Astrocyte of the cerebellum (primary cell): Measurements from ENCODE around the gene PCSK1.
"Not testable (repeated sequence)": the region's sequence is repeated elsewhere in the genome, so short reads cannot be mapped to it uniquely, and the experiment has no call there.

ENCODE experiments used
- DNase-seq: peaks from one replicate; pipeline ENCODE4 v3.0.0-alpha.2; 2011; ENCODE audit warnings: low read depth
- H3K4me3 ChIP-seq: 2 replicates; pipeline ENCODE4 v1.5.1; 2011; ENCODE audit warnings: mild to moderate bottlenecking, low read depth, low read length, moderate library complexity
- in situ Hi-C: cut with HindIII; loops from 2 replicates; pipeline ENCODE4 v1.10.0; 2017; ENCODE audit warnings: low sequenced_read_pairs
- TF ChIP-seq, protein P1 (sequence below): IDR thresholded peaks from 2 replicates; pipeline ENCODE4 v1.5.1; 2012; ENCODE audit warnings: low read length, low read depth, moderate library complexity, mild to moderate bottlenecking; ENCODE audit errors: missing control alignments

The PCSK1 gene

DNA sequence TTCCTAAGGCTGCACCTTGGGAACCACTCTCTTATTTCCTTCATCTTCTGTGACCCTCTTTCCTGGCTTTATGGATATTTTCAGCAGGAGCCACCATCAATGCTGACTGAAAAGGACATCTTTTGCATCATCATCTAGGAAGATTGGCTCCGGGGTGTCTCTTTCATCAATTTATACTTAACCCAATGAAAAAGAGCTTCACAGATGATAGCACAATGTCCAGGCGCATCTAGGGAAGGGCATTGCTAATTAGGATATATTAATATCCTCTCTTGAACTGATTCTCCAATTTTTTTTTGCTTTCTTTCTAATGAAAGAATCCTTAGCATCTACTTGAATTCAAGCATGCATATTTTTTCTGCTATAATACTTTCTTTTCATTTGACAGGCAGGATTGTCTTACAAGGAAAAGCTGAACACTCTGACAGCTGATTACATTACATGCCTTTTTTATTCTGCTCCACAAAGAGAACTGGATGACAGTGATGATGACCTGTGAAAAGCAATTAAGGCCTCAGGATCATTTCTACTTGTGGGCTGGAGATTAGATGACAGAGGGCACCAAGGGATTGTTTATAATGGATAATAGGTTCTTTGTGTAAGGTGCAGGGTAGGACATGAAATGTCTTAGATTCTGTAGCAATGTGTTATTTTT, 60.2 kb downstream of the PCSK1 start:
- no peak overlapping the region for H3K4me3 ChIP-seq
- TF ChIP-seq, protein P1, sequence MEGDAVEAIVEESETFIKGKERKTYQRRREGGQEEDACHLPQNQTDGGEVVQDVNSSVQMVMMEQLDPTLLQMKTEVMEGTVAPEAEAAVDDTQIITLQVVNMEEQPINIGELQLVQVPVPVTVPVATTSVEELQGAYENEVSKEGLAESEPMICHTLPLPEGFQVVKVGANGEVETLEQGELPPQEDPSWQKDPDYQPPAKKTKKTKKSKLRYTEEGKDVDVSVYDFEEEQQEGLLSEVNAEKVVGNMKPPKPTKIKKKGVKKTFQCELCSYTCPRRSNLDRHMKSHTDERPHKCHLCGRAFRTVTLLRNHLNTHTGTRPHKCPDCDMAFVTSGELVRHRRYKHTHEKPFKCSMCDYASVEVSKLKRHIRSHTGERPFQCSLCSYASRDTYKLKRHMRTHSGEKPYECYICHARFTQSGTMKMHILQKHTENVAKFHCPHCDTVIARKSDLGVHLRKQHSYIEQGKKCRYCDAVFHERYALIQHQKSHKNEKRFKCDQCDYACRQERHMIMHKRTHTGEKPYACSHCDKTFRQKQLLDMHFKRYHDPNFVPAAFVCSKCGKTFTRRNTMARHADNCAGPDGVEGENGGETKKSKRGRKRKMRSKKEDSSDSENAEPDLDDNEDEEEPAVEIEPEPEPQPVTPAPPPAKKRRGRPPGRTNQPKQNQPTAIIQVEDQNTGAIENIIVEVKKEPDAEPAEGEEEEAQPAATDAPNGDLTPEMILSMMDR = no peak
- in situ Hi-C loops = no loop called here
- DNase-seq = no peak

- no peak for DNase-seq
- TF ChIP-seq, protein P1 = no peak
- H3K4me3 ChIP-seq = no peak overlapping the region
- in situ Hi-C loops = no loop called here
These were observed 62.1 kb downstream of the PCSK1 start for GRCh38 chr5:96370976-96371375.

DNA sequence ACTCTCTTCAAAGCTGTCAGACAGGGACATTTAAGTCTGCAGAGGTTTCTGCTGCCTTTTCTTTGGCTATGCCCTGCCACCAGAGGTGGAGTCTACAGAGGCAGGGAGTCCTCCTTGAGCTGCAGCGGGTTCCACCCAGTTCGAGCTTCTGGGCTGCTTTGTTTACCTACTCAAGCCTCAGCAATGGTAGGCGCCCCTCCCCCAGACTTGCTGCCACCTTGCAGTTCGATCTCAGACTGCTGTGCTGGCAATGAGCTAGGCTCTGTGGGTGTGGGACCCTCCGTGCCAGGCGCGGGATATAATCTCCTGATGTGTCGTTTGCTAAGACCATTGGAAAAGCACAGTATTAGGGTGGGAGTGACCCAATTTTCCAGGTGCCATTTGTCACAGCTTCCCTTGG, 65.7 kb downstream of the PCSK1 start:
- in situ Hi-C loops, H3K4me3 ChIP-seq: not testable (repeated sequence)

DNA sequence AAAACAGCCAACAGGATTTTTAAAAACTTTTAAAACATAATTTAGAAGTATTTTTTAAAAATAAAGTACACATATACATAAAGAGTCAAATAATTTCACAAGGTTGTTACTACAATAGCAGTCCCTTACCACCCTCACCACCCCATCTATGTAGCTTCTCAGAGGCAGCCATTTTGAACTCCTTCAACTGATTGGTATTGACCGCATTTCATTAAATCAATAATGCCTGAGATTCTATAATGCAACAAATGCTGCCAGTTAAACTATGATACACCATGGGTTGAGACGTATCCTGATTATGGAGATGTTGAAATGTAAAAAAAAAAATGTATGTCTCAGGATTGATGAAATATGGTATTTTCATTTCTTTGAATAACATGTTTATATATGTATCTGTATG, 78.8 kb downstream of the PCSK1 start:
- TF ChIP-seq, protein P1 = no peak
- H3K4me3 ChIP-seq = no peak overlapping the region
- DNase-seq = no peak
- in situ Hi-C loops = no loop called here

More for the DNA sequence above, 65.7 kb downstream of the PCSK1 start:
- DNase-seq = not testable (repeated sequence)

DNA sequence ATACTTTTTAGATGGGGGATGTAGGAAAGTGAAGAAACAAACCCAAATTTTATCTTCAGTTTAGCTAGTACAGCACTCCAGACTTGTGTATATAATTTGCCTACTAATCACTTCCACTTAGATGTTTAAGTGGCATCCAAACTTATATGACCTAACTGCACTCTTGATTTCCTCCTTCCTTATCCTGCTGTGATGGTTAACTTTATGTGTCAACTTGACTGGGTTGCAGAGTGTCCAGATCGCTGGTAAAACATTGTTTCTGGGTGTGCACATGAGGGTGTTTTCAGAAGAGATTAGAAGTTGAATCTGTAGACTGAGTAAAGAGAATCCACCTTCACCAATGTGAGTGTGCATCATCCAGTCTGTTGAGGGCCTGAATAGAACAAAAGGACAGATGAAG, 79.8 kb downstream of the PCSK1 start:
- TF ChIP-seq, protein P1 = no peak
- no peak overlapping the region for H3K4me3 ChIP-seq
- DNase-seq = no peak
- in situ Hi-C loops = no loop called here

- DNase-seq = no peak
- TF ChIP-seq, protein P1 = no peak
- in situ Hi-C loops = no loop called here
These were observed 82.4 kb downstream of the PCSK1 start for GRCh38 chr5:96350678-96351077.

GRCh38 chr5:96348536-96348935, 84.5 kb downstream of the PCSK1 start:
- in situ Hi-C loops = loop anchor here (25.0 kb wide), 1 partner anchor 339 kb away; no protein-coding TSS in a partner anchor
- no peak for DNase-seq
- TF ChIP-seq, protein P1 = no peak
- H3K4me3 ChIP-seq = no peak overlapping the region

More at GRCh38 chr5:96350678-96351077, 82.4 kb downstream of the PCSK1 start:
- H3K4me3 ChIP-seq = no peak overlapping the region
